ENCODE measurements around the gene CAMK2B. TPM values are rescaled to one million over a fixed set of nuclear protein-coding genes. Genes with fewer than 3 reads are reported as not detected.

CAMK2B gene
- total RNA-seq, 1 donor from 2014 or later: 0.23 TPM

- H3K27ac Mint-ChIP-seq (ENCODE audit: unreplicated experiment): no peak overlapping the region
- no peak overlapping the region for H3K4me3 Mint-ChIP-seq (ENCODE audit: unreplicated experiment)
- no peak for DNase-seq (ENCODE audit: low spot score)
- H3K9me3 Mint-ChIP-seq (ENCODE audit: unreplicated experiment): no peaks in the 10 kb centered on the region
- TF ChIP-seq CTCF (IDR thresholded peaks at IDR 0.05; ENCODE audit: unreplicated experiment): no peak
- H3K36me3 Mint-ChIP-seq (ENCODE audit: low read depth, unreplicated experiment): no peaks in the 10 kb centered on the region
- no peaks in the 10 kb centered on the region for H3K4me1 Mint-ChIP-seq (ENCODE audit: unreplicated experiment)
- peaks cover 1% of the 10 kb centered on the region for H3K27me3 Mint-ChIP-seq (ENCODE audit: unreplicated experiment)
Measured at GRCh38 chr7:44307905-44308595, 17.3 kb downstream of the CAMK2B start.

- Mint-ChIP-seq H3K36me3 (ENCODE audit: low read depth, unreplicated experiment) (no peaks in the 10 kb centered on the region), H3K27me3 (ENCODE audit: unreplicated experiment) (peaks cover 1% of the 10 kb centered on the region), H3K9me3 (ENCODE audit: unreplicated experiment) (no peaks in the 10 kb centered on the region), H3K4me3 (ENCODE audit: unreplicated experiment) (no peak overlapping the region), H3K27ac (ENCODE audit: unreplicated experiment) (no peak overlapping the region), H3K4me1 (ENCODE audit: unreplicated experiment) (no peaks in the 10 kb centered on the region)
- no peak for TF ChIP-seq CTCF (IDR thresholded peaks at IDR 0.05; ENCODE audit: unreplicated experiment)
- no peak for DNase-seq (ENCODE audit: low spot score)
Measured at GRCh38 chr7:44307301-44307900, 18.0 kb downstream of the CAMK2B start.

DNA sequence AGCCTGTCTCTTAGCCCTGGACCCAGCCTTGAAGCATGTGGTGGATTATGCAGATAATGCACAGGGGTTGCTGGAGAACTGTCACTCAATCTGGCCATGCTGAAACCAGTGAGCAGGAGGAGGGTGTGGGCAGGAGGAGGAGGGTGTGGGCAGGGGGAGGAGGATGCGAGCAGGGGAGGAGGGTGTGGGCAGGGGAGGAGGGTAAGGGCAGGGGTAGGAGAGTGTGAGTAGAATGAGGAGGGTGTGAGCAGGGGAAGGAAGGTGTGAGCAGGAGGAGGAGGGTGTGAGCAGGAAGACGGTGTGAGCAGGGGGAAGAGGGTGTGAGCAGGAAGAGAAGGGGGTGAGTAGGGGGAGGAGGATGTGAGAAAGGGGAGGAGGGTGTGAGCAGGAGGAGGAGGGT, 18.8 kb downstream of the CAMK2B start:
- no peaks in the 10 kb centered on the region for H3K9me3 Mint-ChIP-seq (ENCODE audit: unreplicated experiment)
- no peaks in the 10 kb centered on the region for H3K36me3 Mint-ChIP-seq (ENCODE audit: low read depth, unreplicated experiment)
- TF ChIP-seq CTCF (IDR thresholded peaks at IDR 0.05; ENCODE audit: unreplicated experiment): no peak
- DNase-seq (ENCODE audit: low spot score): no peak
- peaks cover 1% of the 10 kb centered on the region for H3K27me3 Mint-ChIP-seq (ENCODE audit: unreplicated experiment)
- H3K4me1 Mint-ChIP-seq (ENCODE audit: unreplicated experiment): no peaks in the 10 kb centered on the region
- no peak overlapping the region for H3K27ac Mint-ChIP-seq (ENCODE audit: unreplicated experiment)
- H3K4me3 Mint-ChIP-seq (ENCODE audit: unreplicated experiment): no peak overlapping the region

GRCh38 chr7:44305564-44306507, 19.6 kb downstream of the CAMK2B start:
- H3K27me3 Mint-ChIP-seq (ENCODE audit: unreplicated experiment): peaks cover 1% of the 10 kb centered on the region
- no peak for DNase-seq (ENCODE audit: low spot score)

More at GRCh38 chr7:44305564-44306507, 19.6 kb downstream of the CAMK2B start:
- Mint-ChIP-seq H3K4me1 (ENCODE audit: unreplicated experiment) (no peaks in the 10 kb centered on the region), H3K4me3 (ENCODE audit: unreplicated experiment) (no peak overlapping the region), H3K36me3 (ENCODE audit: low read depth, unreplicated experiment) (no peaks in the 10 kb centered on the region), H3K27ac (ENCODE audit: unreplicated experiment) (peak overlapping the region; percentile 27), H3K9me3 (ENCODE audit: unreplicated experiment) (no peaks in the 10 kb centered on the region)
- TF ChIP-seq CTCF (IDR thresholded peaks at IDR 0.05; ENCODE audit: unreplicated experiment): no peak
